ENCODE measurements around the gene EFCAB5. TPM values are rescaled to one million over a fixed set of nuclear protein-coding genes. Genes with fewer than 3 reads are reported as not detected.

The EFCAB5 gene
- total and polyA plus RNA-seq, 10 of the 15 experiments (the other 5 are each of a cell fraction or from before 2014, with no cell fraction given) = 0.39 to 2.6 (median 1.0) TPM

GRCh38 chr17:29931231-29931932 is 10.1 kb upstream of the EFCAB5 start (continued):
- TF ChIP-seq ZBTB40 (IDR thresholded peaks at IDR 0.05; ENCODE audit: borderline replicate concordance) (no peak), KAT2A (conservative IDR thresholded peaks at IDR 0.05; ENCODE audit: control insufficient read depth, low read depth, low read length) (no peak), EZH2 (IDR thresholded peaks at IDR 0.05; ENCODE audit: borderline replicate concordance, control insufficient read depth, low read depth, low read length) (no peak), ELK1 (IDR thresholded peaks at IDR 0.05; ENCODE audit: low read depth, low read length) (no peak), YBX1 (IDR thresholded peaks at IDR 0.05) (no peak), CBFB (IDR thresholded peaks at IDR 0.05; ENCODE audit: low read depth) (peak; percentile 48; the same call in 1 of the 2 replicates), PRDM15 (CRISPR knock-in tag; IDR thresholded peaks at IDR 0.05) (no peak), CHD2 (IDR thresholded peaks at IDR 0.05; ENCODE audit: borderline replicate concordance, low read depth, low read length) (peak; percentile 75; the same call in 1 of the 2 replicates), PML (IDR thresholded peaks at IDR 0.05; ENCODE audit: low read length) (no peak), MLLT1 (IDR thresholded peaks at IDR 0.05) (no peak), IRF4 (IDR thresholded peaks at IDR 0.05; ENCODE audit: low read depth, low read length) (0 out of 2 replicates have a peak, but pooled peaks have one; percentile 31), BCL3 (IDR thresholded peaks at IDR 0.05; ENCODE audit: borderline replicate concordance, insufficient read depth, low read depth, low read length, poor library complexity, severe bottlenecking) (no peak), E2F8 (IDR thresholded peaks at IDR 0.05; ENCODE audit: low read depth, partially characterized antibody) (no peak)

All from GM12878 (cell line).